Fibroblast of lung (primary cell): ENCODE data around the gene CYS1. TPM values are rescaled to one million over a fixed set of nuclear protein-coding genes. Genes with fewer than 3 reads are reported as not detected.
"Not testable (repeated sequence)": the region's sequence is repeated elsewhere in the genome, so short reads cannot be mapped to it uniquely, and the experiment has no call there.

Source experiments
- DNase-seq, 2 donors: peaks; one replicate each; pipeline versions ENCODE4 v3.0.0 to v3.0.0-alpha.2; 2010; ENCODE audit warnings: low read depth in 2 of 2
- H2AFZ ChIP-seq: 2 replicates; pipeline ENCODE4 v1.5.1; 2012; ENCODE audit warnings: low read length, control low read depth, inconsistent platforms
- H3K27ac ChIP-seq: 2 replicates; pipeline ENCODE4 v1.5.1; 2011; ENCODE audit warnings: low read length, control low read depth; ENCODE audit not compliant: insufficient read depth
- H3K27me3 ChIP-seq: 2 replicates; pipeline ENCODE4 v1.5.1; 2011; ENCODE audit warnings: mild to moderate bottlenecking, low read length; ENCODE audit not compliant: control insufficient read depth, insufficient read depth
- H3K36me3 ChIP-seq: 2 replicates; pipeline ENCODE4 v1.5.1; 2011; ENCODE audit warnings: low read length; ENCODE audit not compliant: control insufficient read depth, insufficient read depth
- H3K4me1 ChIP-seq: 2 replicates; pipeline ENCODE4 v1.5.1; 2011; ENCODE audit warnings: low read length; ENCODE audit not compliant: control insufficient read depth, insufficient read depth; ENCODE audit errors: extremely low read depth
- H3K4me2 ChIP-seq: 2 replicates; pipeline ENCODE4 v1.5.1; 2011; ENCODE audit warnings: low read length, control low read depth; ENCODE audit not compliant: insufficient read depth; ENCODE audit errors: extremely low read depth
- H3K4me3 ChIP-seq, 4 experiments: fragments of 200-600 bp in 1 of 4; sonication (generic) in 1 of 4; replicated peaks in 1 of 4; 2 replicates each; pipeline ENCODE4 v1.5.1; 2011 to 2016; ENCODE audit warnings: low read length in 4 of 4, low read depth in 3 of 4, mild to moderate bottlenecking in 3 of 4, control low read depth in 2 of 4, inconsistent platforms in 1 of 4, mixed read lengths in 1 of 4; ENCODE audit not compliant: insufficient read depth in 1 of 4; ENCODE audit errors: control extremely low read depth in 1 of 4
- H3K79me2 ChIP-seq: 2 replicates; pipeline ENCODE4 v1.5.1; 2012; ENCODE audit warnings: mild to moderate bottlenecking, low read length, inconsistent platforms; ENCODE audit not compliant: control insufficient read depth, insufficient read depth
- H3K9ac ChIP-seq: 2 replicates; pipeline ENCODE4 v1.5.1; 2011; ENCODE audit warnings: mild to moderate bottlenecking, low read length, control low read depth; ENCODE audit not compliant: insufficient read depth
- H3K9me3 ChIP-seq: 2 replicates; pipeline ENCODE4 v1.5.1; 2012; ENCODE audit warnings: low read depth, low read length; ENCODE audit not compliant: control insufficient read depth, insufficient read depth
- H4K20me1 ChIP-seq: 2 replicates; pipeline ENCODE4 v1.5.1; 2011; ENCODE audit warnings: low read length; ENCODE audit not compliant: control insufficient read depth, insufficient read depth; ENCODE audit errors: extremely low read depth
- CTCF ChIP-seq, 2 donors: IDR thresholded peaks in 1 of 2; conservative IDR thresholded peaks in 1 of 2; 1 replicate in 1 of 2; 2 replicates in 1 of 2; pipeline ENCODE4 v1.5.1; 2011 to 2012; ENCODE audit warnings: low read length in 2 of 2, control low read depth in 1 of 2, inconsistent platforms in 1 of 2, low read depth in 1 of 2, mild to moderate bottlenecking in 1 of 2
- EZH2 ChIP-seq: IDR thresholded peaks from 2 replicates; pipeline ENCODE4 v1.5.1; 2012; ENCODE audit warnings: low read length, control low read depth, mild to moderate bottlenecking; ENCODE audit errors: missing control alignments
- polyA plus RNA-seq, 2 donors: library from polyadenylated mRNA; depleted of rRNA in 1 of 2; stranded (reverse) in 1 of 2; unstranded in 1 of 2; fragments of >200 nt; gene quantifications; 2 replicates each; pipeline ENCODE4 v1.2.1, GENCODE V29; 2011 to 2012; ENCODE audit warnings: missing spikeins in 1 of 2
- total RNA-seq: library from RNA; depleted of rRNA; stranded (reverse); fragments of >200 nt; gene quantifications from 2 replicates; pipeline ENCODE4 v1.2.1, GENCODE V29; 2014

CYS1 gene
- total and polyA plus RNA-seq, 2 donors (not counting 1 experiment from before 2014, with no cell fraction given) = 0.31 to 5.1 TPM

GRCh38 chr2:10016001-10016801, 64.0 kb downstream of the CYS1 start:
- TF ChIP-seq EZH2 (no peak), CTCF (conservative IDR thresholded peaks at IDR 0.05 in 1 of 2, IDR thresholded peaks at IDR 0.05 in 1 of 2; ENCODE audit: low read depth in 1 of 2, low read length in 2 of 2) (no peak)
- Histone ChIP-seq H3K79me2 (no peaks in the 10 kb centered on the region), H4K20me1 (no peaks in the 10 kb centered on the region), H3K4me2 (no peak overlapping the region), H3K36me3 (no peaks in the 10 kb centered on the region), H3K27me3 (no peaks in the 10 kb centered on the region), H3K4me1 (no peaks in the 10 kb centered on the region), H3K4me3 (no peak overlapping the region), H3K27ac (no peak overlapping the region), H3K9me3 (no peaks in the 10 kb centered on the region), H3K9ac (no peak overlapping the region), H2AFZ (no peak overlapping the region)
- DNase-seq = no peak

- H3K27ac ChIP-seq, H3K4me2 ChIP-seq, H3K9ac ChIP-seq, H3K27me3 ChIP-seq, H3K36me3 ChIP-seq, H4K20me1 ChIP-seq, H3K79me2 ChIP-seq, H2AFZ ChIP-seq, H3K4me3 ChIP-seq, H3K4me1 ChIP-seq, H3K9me3 ChIP-seq, DNase-seq: not testable (repeated sequence)
Observed at GRCh38 chr2:10015376-10015989, 64.7 kb downstream of the CYS1 start.

- DNase-seq = no peak
- H3K4me2 ChIP-seq = no peak overlapping the region
Observed at GRCh38 chr2:10014418-10015190, 65.6 kb downstream of the CYS1 start.

GRCh38 chr2:10013651-10014417, 66.4 kb downstream of the CYS1 start:
- H3K4me1 ChIP-seq = peaks cover 10% of the 10 kb centered on the region
- H3K27me3 ChIP-seq, H3K79me2 ChIP-seq, H3K36me3 ChIP-seq, H3K4me3 ChIP-seq, H4K20me1 ChIP-seq, DNase-seq, H3K4me2 ChIP-seq, H3K27ac ChIP-seq, H3K9me3 ChIP-seq, H3K9ac ChIP-seq, H2AFZ ChIP-seq: not testable (repeated sequence)

More at GRCh38 chr2:10014418-10015190, 65.6 kb downstream of the CYS1 start:
- H3K79me2 ChIP-seq = no peaks in the 10 kb centered on the region
- H3K4me1 ChIP-seq = peaks cover 9% of the 10 kb centered on the region
- TF ChIP-seq CTCF (conservative IDR thresholded peaks at IDR 0.05 in 1 of 2, IDR thresholded peaks at IDR 0.05 in 1 of 2; ENCODE audit: low read depth in 1 of 2, low read length in 2 of 2) (no peak), EZH2 (no peak)
- no peaks in the 10 kb centered on the region for H3K9me3 ChIP-seq
- no peak overlapping the region for H3K27ac ChIP-seq
- H2AFZ ChIP-seq = no peak overlapping the region
- no peaks in the 10 kb centered on the region for H3K27me3 ChIP-seq
- no peak overlapping the region for H3K4me3 ChIP-seq
- no peaks in the 10 kb centered on the region for H3K36me3 ChIP-seq
- no peak overlapping the region for H3K9ac ChIP-seq
- H4K20me1 ChIP-seq = no peaks in the 10 kb centered on the region
